Loucy (cell line): ENCODE data around the gene INS.

ENCODE experiments used
- H2AFZ ChIP-seq: fragments of 200-600 bp; sonication (generic); 2 replicates; pipeline ENCODE4 v1.6.0; 2016; ENCODE audit warnings: antibody characterized with exemption, mild to moderate bottlenecking, low read length, moderate library complexity
- H3F3A ChIP-seq: fragments of 200-600 bp; 2 replicates; pipeline ENCODE4 v1.6.0; 2016; ENCODE audit warnings: antibody characterized with exemption, low read depth, mild to moderate bottlenecking
- H3K27me3 ChIP-seq: fragments of 200-600 bp; sonication (generic); 2 replicates; pipeline ENCODE4 v1.6.1; 2014; ENCODE audit warnings: low read length, mild to moderate bottlenecking; ENCODE audit not compliant: insufficient read depth, poor library complexity, severe bottlenecking
- H3K36me3 ChIP-seq: fragments of 200-600 bp; sonication (generic); 2 replicates; pipeline ENCODE4 v1.6.1; 2016; ENCODE audit warnings: low read length; ENCODE audit not compliant: insufficient read depth
- H3K4me1 ChIP-seq: fragments of 200-600 bp; sonication (generic); 2 replicates; pipeline ENCODE4 v1.5.1; 2014; ENCODE audit warnings: low read length, mild to moderate bottlenecking; ENCODE audit not compliant: insufficient read depth, poor library complexity, severe bottlenecking
- H3K4me2 ChIP-seq: fragments of 200-600 bp; sonication (generic); 2 replicates; pipeline ENCODE4 v1.6.0; 2014; ENCODE audit warnings: antibody characterized with exemption, low read length, low read depth, mild to moderate bottlenecking; ENCODE audit not compliant: poor library complexity, severe bottlenecking
- H3K4me3 ChIP-seq: fragments of 200-600 bp; sonication (generic); 2 replicates; pipeline ENCODE4 v1.5.1; 2014; ENCODE audit warnings: low read length, mild to moderate bottlenecking, mixed read lengths; ENCODE audit not compliant: poor library complexity, severe bottlenecking
- H3K79me2 ChIP-seq: fragments of 200-600 bp; sonication (generic); 2 replicates; pipeline ENCODE4 v1.6.1; 2014; ENCODE audit warnings: low read length; ENCODE audit not compliant: insufficient read depth
- H3K9ac ChIP-seq: fragments of 200-600 bp; sonication (generic); 2 replicates; pipeline ENCODE4 v1.6.0; 2014; ENCODE audit warnings: mild to moderate bottlenecking, low read depth, low read length, moderate library complexity; ENCODE audit not compliant: poor library complexity, severe bottlenecking
- H3K9me2 ChIP-seq: fragments of 200-600 bp; sonication (generic); replicated peaks from 2 replicates; pipeline ENCODE4 v1.6.1; 2016; ENCODE audit warnings: low read depth, low read length, mixed read lengths
- H3K9me3 ChIP-seq: fragments of 200-600 bp; sonication (generic); 2 replicates; pipeline ENCODE4 v1.6.1; 2014; ENCODE audit warnings: mild to moderate bottlenecking, antibody characterized with exemption, low read length, low read depth; ENCODE audit not compliant: insufficient read depth
- H4K20me1 ChIP-seq: fragments of 200-600 bp; sonication (generic); 2 replicates; pipeline ENCODE4 v1.6.0; 2014; ENCODE audit warnings: antibody characterized with exemption, low read length, mild to moderate bottlenecking; ENCODE audit not compliant: insufficient read depth, poor library complexity, severe bottlenecking
- EZH2phosphoT487 ChIP-seq: fragments of 200-600 bp; IDR thresholded peaks from 2 replicates; pipeline ENCODE4 v1.6.1; 2018; ENCODE audit warnings: antibody characterized with exemption, mild to moderate bottlenecking, moderate library complexity, borderline replicate concordance
- TF ChIP-seq, protein P1 (sequence below): fragments of 200-600 bp; sonication (generic); conservative IDR thresholded peaks from 2 replicates; pipeline ENCODE4 v1.5.1; 2014; ENCODE audit warnings: mild to moderate bottlenecking, antibody characterized with exemption, low read length

INS gene

DNA sequence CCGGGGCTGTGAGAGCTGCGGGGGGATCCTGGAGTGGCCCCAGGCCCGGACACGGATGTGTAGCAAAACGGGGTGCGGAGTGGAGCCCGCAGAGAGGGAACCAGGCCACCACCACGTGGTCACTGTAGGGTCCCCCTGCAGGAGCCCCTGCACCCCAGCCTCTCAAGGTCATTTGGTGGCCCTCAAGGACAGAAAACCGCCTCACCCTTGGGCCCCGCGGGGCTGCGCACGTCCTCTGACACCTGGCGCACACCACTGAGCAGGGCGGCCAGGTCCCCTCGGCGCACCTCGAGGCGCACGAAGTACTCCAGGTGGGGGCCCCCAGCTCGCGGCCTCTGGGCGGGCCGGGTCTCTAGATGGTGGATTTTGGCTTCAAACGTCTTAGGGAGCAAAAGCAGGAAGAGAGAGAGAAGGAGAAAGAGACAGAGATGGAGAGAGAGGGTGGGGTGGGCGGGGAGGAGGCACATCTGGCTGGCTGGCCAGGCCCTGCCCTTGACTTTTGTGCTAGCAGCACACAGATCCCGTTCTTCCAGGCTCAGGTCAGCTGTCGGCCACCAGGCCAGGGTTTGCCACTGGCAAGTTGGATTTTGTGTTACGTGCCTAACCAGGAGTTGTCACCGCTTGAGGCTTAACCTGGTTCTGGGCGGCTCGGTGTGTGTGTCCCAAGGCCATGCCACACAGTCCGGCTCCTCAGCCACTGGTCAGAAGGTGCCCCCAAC lies 7.4 kb upstream of the INS start:
- no peaks in the 10 kb centered on the region for H3F3A ChIP-seq
- H3K4me1 ChIP-seq, result no peaks in the 10 kb centered on the region
- H3K4me2 ChIP-seq, result no peak overlapping the region
- H3K27me3 ChIP-seq, result no peaks in the 10 kb centered on the region
- H4K20me1 ChIP-seq, result no peaks in the 10 kb centered on the region
- H2AFZ ChIP-seq, result no peak overlapping the region
- no peak overlapping the region for H3K4me3 ChIP-seq
- H3K9ac ChIP-seq, result no peak overlapping the region
- H3K36me3 ChIP-seq, result no peaks in the 10 kb centered on the region
- H3K79me2 ChIP-seq, result no peaks in the 10 kb centered on the region
- H3K9me2 ChIP-seq, result no peaks in the 10 kb centered on the region
- H3K9me3 ChIP-seq, result no peaks in the 10 kb centered on the region
- TF ChIP-seq EZH2phosphoT487, result no peak
- TF ChIP-seq, protein P1, sequence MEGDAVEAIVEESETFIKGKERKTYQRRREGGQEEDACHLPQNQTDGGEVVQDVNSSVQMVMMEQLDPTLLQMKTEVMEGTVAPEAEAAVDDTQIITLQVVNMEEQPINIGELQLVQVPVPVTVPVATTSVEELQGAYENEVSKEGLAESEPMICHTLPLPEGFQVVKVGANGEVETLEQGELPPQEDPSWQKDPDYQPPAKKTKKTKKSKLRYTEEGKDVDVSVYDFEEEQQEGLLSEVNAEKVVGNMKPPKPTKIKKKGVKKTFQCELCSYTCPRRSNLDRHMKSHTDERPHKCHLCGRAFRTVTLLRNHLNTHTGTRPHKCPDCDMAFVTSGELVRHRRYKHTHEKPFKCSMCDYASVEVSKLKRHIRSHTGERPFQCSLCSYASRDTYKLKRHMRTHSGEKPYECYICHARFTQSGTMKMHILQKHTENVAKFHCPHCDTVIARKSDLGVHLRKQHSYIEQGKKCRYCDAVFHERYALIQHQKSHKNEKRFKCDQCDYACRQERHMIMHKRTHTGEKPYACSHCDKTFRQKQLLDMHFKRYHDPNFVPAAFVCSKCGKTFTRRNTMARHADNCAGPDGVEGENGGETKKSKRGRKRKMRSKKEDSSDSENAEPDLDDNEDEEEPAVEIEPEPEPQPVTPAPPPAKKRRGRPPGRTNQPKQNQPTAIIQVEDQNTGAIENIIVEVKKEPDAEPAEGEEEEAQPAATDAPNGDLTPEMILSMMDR, result no peak

DNA sequence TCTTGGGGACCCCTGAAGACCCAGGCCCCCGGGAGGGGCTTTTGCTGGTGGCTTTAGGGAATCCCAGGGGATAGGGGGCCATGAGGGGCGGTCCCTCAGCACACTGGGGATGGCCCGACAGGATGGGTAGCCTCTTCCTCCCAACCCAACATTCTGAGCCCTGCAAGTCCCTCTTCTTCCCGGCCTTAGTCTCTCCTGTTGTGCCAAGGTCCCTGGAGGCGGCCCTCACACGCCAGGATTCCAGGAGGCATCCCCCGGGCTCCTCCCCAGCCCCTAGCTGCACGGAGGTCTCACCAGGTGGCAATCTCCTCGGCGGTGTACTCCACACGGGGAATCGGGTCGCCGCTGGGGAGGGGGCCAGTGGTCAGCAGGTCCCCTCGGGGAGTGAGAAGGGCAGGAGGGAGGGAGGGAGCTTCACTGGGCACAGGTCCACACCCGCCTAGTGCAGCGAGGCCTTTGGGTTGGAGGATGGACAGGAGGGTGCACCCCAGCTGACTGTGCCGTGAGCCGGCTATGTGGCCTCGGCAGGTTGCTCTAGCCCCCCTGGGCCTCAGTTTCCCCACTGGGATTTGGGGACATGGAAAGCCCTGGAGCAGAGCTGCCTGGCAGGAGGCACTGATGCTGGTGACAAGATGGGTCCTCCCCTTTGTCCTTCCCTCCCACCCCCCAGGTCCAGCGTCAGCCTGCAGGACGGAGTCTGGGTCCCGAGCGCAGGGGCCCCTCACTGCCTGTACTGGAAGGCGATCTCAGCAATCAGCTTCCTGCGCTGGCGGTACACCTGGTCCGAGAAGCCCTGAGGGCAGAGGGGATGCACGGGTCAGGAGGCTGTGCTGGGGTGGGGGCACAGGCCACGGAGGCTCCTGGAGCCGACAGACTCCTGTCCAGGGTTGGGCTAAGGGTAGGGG lies 6.4 kb upstream of the INS start:
- Histone ChIP-seq H3K36me3 (no peaks in the 10 kb centered on the region), H3K79me2 (no peaks in the 10 kb centered on the region), H3K4me3 (no peak overlapping the region), H3K4me2 (no peak overlapping the region), H3K9me2 (no peaks in the 10 kb centered on the region), H3K9ac (no peak overlapping the region), H4K20me1 (no peaks in the 10 kb centered on the region), H2AFZ (no peak overlapping the region), H3K9me3 (no peaks in the 10 kb centered on the region), H3F3A (no peaks in the 10 kb centered on the region), H3K27me3 (no peaks in the 10 kb centered on the region), H3K4me1 (no peaks in the 10 kb centered on the region)
- TF ChIP-seq EZH2phosphoT487, result no peak
- TF ChIP-seq, protein P1, result no peak

DNA sequence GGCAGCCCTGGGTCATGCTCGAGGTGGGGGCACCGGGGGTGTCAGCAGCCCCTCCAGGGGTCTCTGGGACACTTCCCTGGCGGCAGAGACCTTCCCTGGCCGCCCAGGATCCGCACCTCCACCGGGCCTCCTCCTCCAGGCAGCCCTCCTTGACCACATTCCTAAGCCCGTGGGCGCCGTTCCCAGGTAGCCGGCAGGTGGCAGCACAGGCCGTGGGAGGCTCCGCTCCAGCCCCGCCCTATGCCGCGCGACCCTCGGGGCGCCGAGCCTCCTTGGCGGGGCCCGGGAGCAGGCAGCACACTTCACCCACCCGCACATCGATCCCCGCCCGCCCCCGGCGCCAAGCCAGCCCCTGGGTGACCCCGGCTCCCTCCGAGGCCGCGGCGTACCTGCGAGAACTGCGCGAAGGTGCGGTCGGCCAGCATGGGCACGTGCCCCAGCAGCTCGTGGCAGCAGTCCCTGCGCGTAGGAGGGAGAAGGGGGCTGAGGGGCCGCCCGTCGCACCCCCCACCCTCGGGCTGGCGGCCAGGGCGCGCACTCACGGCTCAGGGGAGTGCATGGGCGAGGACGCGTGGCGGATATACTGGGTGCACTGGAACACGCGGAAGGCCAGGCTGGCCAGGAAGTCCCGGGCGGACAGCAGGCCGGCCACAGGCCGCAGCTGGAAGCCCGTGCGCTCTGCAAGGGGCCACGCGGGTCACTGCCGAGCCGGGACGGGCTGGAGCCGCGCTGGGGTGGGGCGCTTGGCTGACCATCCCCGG lies 5.3 kb upstream of the INS start:
- no peaks in the 10 kb centered on the region for H3F3A ChIP-seq
- no peaks in the 10 kb centered on the region for H3K27me3 ChIP-seq
- TF ChIP-seq, protein P1, result no peak
- TF ChIP-seq EZH2phosphoT487, result no peak
- H3K79me2 ChIP-seq, result no peaks in the 10 kb centered on the region
- no peaks in the 10 kb centered on the region for H3K9me3 ChIP-seq
- H3K9ac ChIP-seq, result no peak overlapping the region
- no peak overlapping the region for H3K4me2 ChIP-seq
- H2AFZ ChIP-seq, result no peak overlapping the region
- H4K20me1 ChIP-seq, result no peaks in the 10 kb centered on the region
- no peaks in the 10 kb centered on the region for H3K36me3 ChIP-seq
- H3K4me1 ChIP-seq, result no peaks in the 10 kb centered on the region
- H3K9me2 ChIP-seq, result no peaks in the 10 kb centered on the region
- H3K4me3 ChIP-seq, result no peak overlapping the region
